Kidney capillary endothelial cell (primary cell): Measurements from ENCODE around the gene ATOX1.
A peak's percentile ranks its signal among the peaks of the same experiment; 100 is the strongest.
"Not testable (repeated sequence)": the region's sequence is repeated elsewhere in the genome, so short reads cannot be mapped to it uniquely, and the experiment has no call there.

Experiments used
- DNase-seq: peaks from one replicate; pipeline ENCODE4 v3.0.0-alpha.2; 2018; ENCODE audit warnings: low spot score

Gene ATOX1

GRCh38 chr5:151733358-151734063 is 24.9 kb downstream of the ATOX1 start:
- DNase-seq: no peak

GRCh38 chr5:151730381-151730780 is 28.1 kb downstream of the ATOX1 start:
- no peak for DNase-seq

DNA sequence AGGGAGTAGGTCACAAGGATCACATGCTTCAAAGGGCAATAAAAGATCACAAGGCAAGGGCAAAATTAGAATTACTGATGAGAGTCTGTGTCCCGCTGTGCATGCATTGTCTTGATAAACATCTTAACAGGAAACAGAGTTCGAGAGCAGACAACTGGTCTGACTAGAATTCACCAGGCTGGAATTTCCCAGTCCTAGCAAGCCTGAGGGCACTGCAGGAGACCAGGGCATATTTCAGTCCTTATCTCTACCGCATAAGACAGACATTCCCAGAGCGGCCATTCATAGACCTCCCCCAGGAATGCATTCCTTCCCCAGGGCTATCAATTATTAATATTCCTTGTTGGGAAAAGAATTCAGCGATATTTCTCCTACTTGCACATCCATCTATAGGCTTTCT is 28.8 kb downstream of the ATOX1 start:
- DNase-seq: not testable (repeated sequence)

- no peak for DNase-seq
Measured at GRCh38 chr5:151724360-151724759, 34.1 kb downstream of the ATOX1 start.

DNA sequence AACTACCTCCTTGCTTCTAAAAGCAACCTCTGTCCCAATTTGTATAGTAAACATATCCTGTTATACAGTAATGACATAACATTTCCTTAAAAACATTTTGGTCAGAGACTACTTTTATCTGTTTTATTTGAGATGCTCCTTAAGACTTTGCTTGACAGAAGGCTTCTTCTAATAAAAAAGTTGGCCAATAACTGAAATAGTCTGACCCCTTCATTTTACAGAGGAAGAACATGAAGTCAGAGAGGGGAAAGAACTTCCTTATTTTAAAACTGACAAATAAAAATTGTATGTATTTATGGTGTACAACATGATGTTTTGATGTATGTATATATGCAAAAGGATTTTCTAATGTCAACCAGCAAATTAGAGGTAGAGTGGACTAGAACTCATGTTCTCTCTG is 35.9 kb downstream of the ATOX1 start:
- DNase-seq: no peak

DNA sequence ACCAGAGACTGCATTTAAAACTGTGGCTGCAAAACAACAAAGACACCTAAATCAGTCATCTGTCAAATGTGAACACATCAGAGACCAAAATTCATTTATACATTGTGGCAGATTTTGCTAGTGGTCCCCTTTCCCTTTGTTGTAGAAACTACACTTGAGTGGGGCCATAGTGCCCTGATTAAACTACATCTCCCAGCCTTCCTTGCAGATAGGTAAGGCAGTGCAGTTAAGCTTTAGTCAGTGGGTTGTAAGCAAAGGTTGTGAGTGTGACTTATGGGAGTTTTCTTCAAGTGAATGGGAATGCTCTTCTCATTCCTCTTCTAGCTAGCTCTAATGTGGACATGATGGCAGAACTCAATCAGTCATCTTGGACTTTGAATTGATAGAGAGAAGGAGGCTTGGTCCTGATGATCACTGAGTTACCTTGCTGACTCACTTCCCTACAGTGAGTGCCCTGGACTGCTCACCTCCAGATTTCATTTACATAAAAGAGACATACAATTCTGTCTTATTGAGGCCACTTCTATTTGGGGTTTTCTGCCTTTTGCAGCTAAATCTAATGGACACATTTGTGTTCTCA is 36.5 kb downstream of the ATOX1 start:
- no peak for DNase-seq

DNA sequence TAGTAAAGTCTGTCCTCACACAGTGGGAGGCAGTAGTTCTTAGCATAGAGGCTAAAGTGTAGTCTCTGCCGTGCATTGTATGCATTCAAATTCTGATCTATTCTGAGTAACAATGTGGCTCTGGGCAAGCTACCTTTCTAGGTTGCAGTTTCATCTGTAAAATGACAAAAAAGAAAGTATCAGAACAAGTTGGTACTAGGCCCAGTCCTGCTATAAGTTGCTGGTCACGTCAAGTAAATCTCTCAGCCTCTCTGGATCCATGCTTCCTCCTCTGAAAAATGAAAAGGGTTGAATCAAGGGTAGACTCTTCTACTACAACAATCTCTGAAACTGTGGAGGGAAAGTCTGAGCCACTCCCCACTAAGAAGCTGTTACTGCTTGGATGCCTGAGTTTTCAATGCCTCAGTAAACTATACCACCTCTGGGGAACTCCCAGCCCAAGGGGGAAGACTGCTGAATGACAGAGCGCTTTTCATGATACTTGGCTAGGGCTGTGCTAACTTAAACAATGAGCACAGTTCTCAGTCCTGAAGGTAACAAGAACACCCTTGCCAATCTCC is 37.3 kb downstream of the ATOX1 start:
- DNase-seq: no peak

DNA sequence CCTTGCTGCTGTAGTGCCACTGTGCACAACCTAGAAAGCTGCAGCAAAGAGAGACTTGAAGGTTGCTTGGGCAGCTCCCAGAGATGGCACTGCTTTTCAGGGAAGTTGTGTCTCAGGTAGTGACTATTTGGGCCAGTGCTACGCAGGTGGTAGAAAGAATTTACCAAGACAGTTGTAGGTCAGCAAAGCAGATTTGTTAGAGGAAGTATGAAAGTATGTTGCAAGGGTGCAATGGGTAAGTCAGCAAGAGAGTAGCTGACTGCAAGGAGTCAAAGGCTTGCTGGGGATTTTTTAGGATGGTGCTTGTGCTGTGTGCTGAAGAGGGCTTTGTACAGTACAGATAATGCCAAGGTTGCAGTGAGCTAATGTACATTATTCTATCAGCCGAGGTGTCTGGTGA is 38.2 kb downstream of the ATOX1 start:
- DNase-seq: no peak

- peak; percentile 49 for DNase-seq
Measured at GRCh38 chr5:151719228-151720000, 39.0 kb downstream of the ATOX1 start.

- DNase-seq: no peak
Measured at GRCh38 chr5:151718646-151719045, 39.8 kb downstream of the ATOX1 start.

- DNase-seq: no peak
Measured at GRCh38 chr5:151718153-151718552, 40.3 kb downstream of the ATOX1 start.

- DNase-seq: no peak
Measured at GRCh38 chr5:151717416-151717815, 41.0 kb downstream of the ATOX1 start.

GRCh38 chr5:151709109-151709735 is 49.2 kb downstream of the ATOX1 start:
- no peak for DNase-seq

DNA sequence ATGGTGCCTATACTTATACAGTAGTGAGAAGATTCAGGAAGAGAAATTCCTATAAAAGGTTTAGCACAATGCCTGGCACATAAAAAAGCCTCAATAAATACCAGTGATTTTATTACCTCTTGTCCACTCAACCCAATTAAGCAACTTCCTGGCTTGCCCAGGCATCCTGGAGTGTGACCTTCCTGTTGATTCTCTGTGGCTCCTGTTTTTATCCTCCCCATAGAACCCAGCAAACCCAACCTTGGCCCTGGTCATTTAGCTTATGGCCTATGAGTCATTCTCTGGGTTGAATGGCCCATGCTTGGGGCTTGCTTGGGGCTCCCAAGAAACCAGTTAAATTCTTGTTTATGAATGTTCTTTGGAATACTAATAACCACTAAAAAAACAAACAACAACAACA is 50.3 kb downstream of the ATOX1 start:
- no peak for DNase-seq

DNA sequence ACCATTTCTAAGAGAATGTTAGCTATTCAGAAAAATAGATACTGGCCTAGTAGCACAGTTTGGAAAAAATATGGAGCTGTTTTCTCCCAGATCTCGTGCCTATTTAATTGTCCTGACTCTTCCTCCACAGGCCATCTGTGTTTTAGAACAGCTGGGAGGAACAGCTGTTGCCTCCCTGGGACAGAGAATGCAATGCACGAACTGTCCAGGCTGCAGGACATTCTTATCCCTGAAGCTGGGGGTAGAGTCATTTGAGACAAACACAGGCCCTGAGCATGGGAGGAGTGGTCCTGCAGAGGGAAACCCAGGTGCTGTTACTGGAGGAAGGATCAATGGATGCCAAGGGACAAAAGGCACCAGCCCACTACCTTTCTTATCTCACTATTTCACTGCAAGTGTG is 50.9 kb downstream of the ATOX1 start:
- no peak for DNase-seq

DNA sequence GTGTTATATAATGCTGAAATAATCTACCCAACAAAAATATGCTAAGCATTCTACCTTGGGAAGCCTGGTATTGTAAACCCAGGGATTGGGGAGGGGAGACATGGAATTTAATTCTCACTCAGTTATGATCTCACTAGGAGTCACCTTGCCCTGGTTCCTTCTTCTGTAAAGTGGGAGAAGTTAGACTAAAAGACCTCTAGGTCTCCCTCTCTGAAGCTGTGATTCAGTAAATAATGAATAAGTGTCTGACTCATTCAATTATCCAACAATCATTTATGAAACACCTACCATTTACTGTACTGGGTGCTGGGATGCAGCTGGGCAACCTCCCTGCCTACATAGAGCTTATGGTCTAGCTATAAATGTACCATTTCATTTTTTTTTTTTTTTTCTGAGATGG is 51.5 kb downstream of the ATOX1 start:
- DNase-seq: no peak

GRCh38 chr5:151703780-151704179 is 54.7 kb downstream of the ATOX1 start:
- DNase-seq: no peak

- no peak for DNase-seq
Measured at GRCh38 chr5:151703227-151703626, 55.2 kb downstream of the ATOX1 start.

DNA sequence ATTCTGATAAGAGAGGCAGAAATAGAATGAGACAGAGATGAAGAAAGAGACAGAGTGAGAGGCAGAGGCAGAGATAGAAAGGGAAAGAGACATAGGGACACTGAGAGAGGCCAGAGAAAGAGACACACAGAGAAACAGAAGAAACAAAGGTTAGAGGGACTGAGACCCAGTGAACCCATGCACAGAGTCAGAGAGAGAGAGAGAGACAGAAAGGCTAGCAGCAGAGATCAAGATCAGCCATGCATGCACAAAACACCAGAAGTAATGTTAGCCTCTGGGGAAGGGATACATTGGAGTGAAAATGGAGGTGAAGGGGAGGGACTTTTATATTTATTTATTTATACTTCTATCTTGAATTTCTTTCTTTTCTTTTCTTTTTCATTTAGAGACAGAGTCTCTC is 57.6 kb downstream of the ATOX1 start:
- no peak for DNase-seq

DNA sequence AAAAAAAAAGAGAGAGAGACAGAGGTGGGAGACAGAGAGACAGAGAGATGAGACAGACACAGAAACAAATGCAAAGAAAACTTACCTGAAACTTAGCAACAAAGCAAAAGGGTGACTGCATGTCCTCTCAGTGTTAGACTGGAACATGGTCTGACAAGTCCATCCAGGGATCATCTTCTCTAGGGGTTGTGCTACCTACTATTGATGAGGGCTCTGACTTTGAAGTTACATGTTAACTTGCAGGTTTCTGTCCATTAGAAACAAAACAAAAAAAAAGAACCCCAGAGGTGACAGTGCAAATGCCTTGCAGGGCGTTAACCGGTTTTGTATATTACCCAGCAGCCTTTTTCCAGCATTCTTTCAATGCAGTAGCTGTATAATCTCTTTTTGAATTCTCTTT is 58.1 kb downstream of the ATOX1 start:
- DNase-seq: no peak

GRCh38 chr5:151699071-151699901 is 59.1 kb downstream of the ATOX1 start:
- peak; percentile 94 for DNase-seq

DNA sequence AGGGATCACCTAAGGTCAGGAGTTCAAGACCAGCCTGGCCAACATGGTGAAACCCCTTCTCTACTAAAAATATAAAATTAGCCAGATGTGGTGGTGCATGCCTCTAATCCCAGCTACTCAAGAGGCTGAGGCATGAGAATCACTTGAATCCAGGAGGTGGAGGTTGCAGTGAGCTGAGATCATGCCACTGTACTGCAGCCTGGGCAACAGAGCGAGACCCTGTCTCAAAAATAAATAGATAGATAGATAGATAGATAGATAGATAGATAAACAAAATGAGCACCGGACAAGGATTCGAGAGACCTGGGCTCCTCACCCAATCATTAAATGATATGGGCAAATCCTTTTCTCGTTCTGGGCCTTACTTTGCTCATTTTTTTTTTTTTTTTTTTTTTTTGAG is 60.4 kb downstream of the ATOX1 start:
- not testable (repeated sequence) for DNase-seq
